A549 (cell line): ENCODE data around the gene AKT1S1. TPM values are rescaled to one million over a fixed set of nuclear protein-coding genes. Genes with fewer than 3 reads are reported as not detected.
A peak's percentile ranks its signal among the peaks of the same experiment; 100 is the strongest.

Experiments used
- ATAC-seq, 2 experiments: fragments of 200-7000 bp in 1 of 2; fragments of >200 bp in 1 of 2; cut with Nextera tagmentation in 1 of 2; cut with Tn5 transposase in 1 of 2; 3 replicates each; pipeline versions ENCODE4 v1.8.0 to v1.9.1; 2018 to 2020; ENCODE audit warnings: mild to moderate bottlenecking in 1 of 2, moderate library complexity in 1 of 2
- CTCF ChIA-PET: fragments of 300-600 bp; sonication (Branson Sonifier 250); formaldehyde crosslinking; extraction: SDS; loops from one replicate; lab custom pipeline; 2021; ENCODE audit warnings: antibody characterized with exemption, inconsistent platforms; lab: Yijun Ruan, JAX
- POLR2A ChIA-PET: fragments of 350-600 bp; formaldehyde crosslinking; extraction: SDS; loops from one replicate; lab custom pipeline; 2021; ENCODE audit warnings: antibody characterized with exemption, inconsistent platforms; lab: Yijun Ruan, JAX
- DNase-seq, 2 experiments: peaks; one replicate each; pipeline versions ENCODE4 v3.0.0 to v3.0.0-alpha.2; 2011 to 2016; ENCODE audit warnings: low read depth in 1 of 2, low spot score in 1 of 2
- FAIRE-seq: peaks from 2 replicates; lab custom pipeline; 2011; peaks lifted over from hg19 to GRCh38; lab: Jason Lieb, UNC
- H3K27ac ChIP-seq, 2 experiments: fragments of >200 bp; sonication (Bioruptor Twin); formaldehyde crosslinking; 3 replicates each; pipeline ENCODE4 v1.5.1; 2016 to 2017
- H3K4me1 ChIP-seq: fragments of >200 bp; sonication (Bioruptor Twin); formaldehyde crosslinking; 3 replicates; pipeline ENCODE4 v1.6.1; 2016
- H3K4me2 ChIP-seq: fragments of >200 bp; sonication (Bioruptor Twin); formaldehyde crosslinking; 3 replicates; pipeline ENCODE4 v1.6.1; 2016
- H3K4me3 ChIP-seq: fragments of >200 bp; sonication (Bioruptor Twin); formaldehyde crosslinking; 3 replicates; pipeline ENCODE4 v1.5.1; 2016
- H3K9me3 ChIP-seq: fragments of >200 bp; sonication (Bioruptor Twin); formaldehyde crosslinking; 3 replicates; pipeline ENCODE4 v1.6.1; 2016
- CBX2 ChIP-seq: fragments of 200-600 bp; sonication (generic); IDR thresholded peaks from 2 replicates; pipeline ENCODE4 v1.6.1; 2016; ENCODE audit warnings: low read depth, mild to moderate bottlenecking, borderline replicate concordance
- CEBPB ChIP-seq, 2 experiments: fragments of >200 bp in 1 of 2; sonication (Bioruptor Twin) in 1 of 2; formaldehyde crosslinking in 1 of 2; IDR thresholded peaks; 2 replicates each; pipeline ENCODE4 v1.6.1; 2012 to 2016
- CHD2 ChIP-seq: fragments of 150-350 bp; IDR thresholded peaks from 2 replicates; pipeline ENCODE4 v1.6.1; 2014; ENCODE audit warnings: low read length; ENCODE audit not compliant: partially characterized antibody
- CHD4 ChIP-seq: fragments of 200-600 bp; sonication (generic); IDR thresholded peaks from 2 replicates; pipeline ENCODE4 v1.6.1; 2016; ENCODE audit warnings: antibody characterized with exemption, mild to moderate bottlenecking, borderline replicate concordance
- CTCF ChIP-seq: fragments of >200 bp; sonication (Bioruptor Twin); formaldehyde crosslinking; IDR thresholded peaks from 3 replicates; pipeline ENCODE4 v1.5.1; 2016
- E2F6 ChIP-seq: IDR thresholded peaks from 2 replicates; pipeline ENCODE4 v1.6.1; 2012; ENCODE audit warnings: low read depth, borderline replicate concordance
- ELK1 ChIP-seq: fragments of 150-350 bp; IDR thresholded peaks from 2 replicates; pipeline ENCODE4 v1.6.1; 2014; ENCODE audit warnings: low read depth, mild to moderate bottlenecking, low read length
- FOSB ChIP-seq: fragments of 250-450 bp; sonication (Bioruptor Pico); IDR thresholded peaks from 2 replicates; pipeline ENCODE4 v1.5.0; 2020; ENCODE audit warnings: mild to moderate bottlenecking, moderate library complexity
- FOXS1 ChIP-seq: fragments of 250-450 bp; sonication (Bioruptor Pico); IDR thresholded peaks from 2 replicates; pipeline ENCODE4 v1.5.0; 2020; ENCODE audit warnings: mild to moderate bottlenecking, moderate library complexity
- HDAC2 ChIP-seq: fragments of 200-600 bp; sonication (generic); IDR thresholded peaks from 2 replicates; pipeline ENCODE4 v1.6.1; 2016
- HOXB13 ChIP-seq: fragments of 250-450 bp; sonication (Bioruptor Pico); IDR thresholded peaks from 2 replicates; pipeline ENCODE4 v1.5.0; 2020; ENCODE audit warnings: low read depth, mild to moderate bottlenecking, moderate library complexity
- JUN ChIP-seq, 2 experiments: fragments of >200 bp; sonication (Bioruptor Twin); formaldehyde crosslinking; IDR thresholded peaks; 2 replicates in 1 of 2; 3 replicates in 1 of 2; pipeline ENCODE4 v1.6.1; 2016 to 2017
- JUNB ChIP-seq: fragments of >200 bp; sonication (Bioruptor Twin); formaldehyde crosslinking; IDR thresholded peaks from 2 replicates; pipeline ENCODE4 v1.6.1; 2016
- KDM1A ChIP-seq: fragments of 200-600 bp; sonication (generic); IDR thresholded peaks from 2 replicates; pipeline ENCODE4 v1.6.1; 2016; ENCODE audit warnings: low read depth, mild to moderate bottlenecking
- MYC ChIP-seq: IDR thresholded peaks from 2 replicates; pipeline ENCODE4 v1.6.1; 2012; ENCODE audit warnings: mild to moderate bottlenecking, inconsistent platforms, low read length, improper control_type of control experiment, borderline replicate concordance
- NPAS2 ChIP-seq: fragments of 250-450 bp; sonication (Bioruptor Pico); IDR thresholded peaks from 2 replicates; pipeline ENCODE4 v1.8.0; 2022; ENCODE audit warnings: mild to moderate bottlenecking, moderate library complexity, borderline replicate concordance
- POLR2A ChIP-seq: IDR thresholded peaks from 2 replicates; pipeline ENCODE4 v1.6.1; 2012; ENCODE audit warnings: mild to moderate bottlenecking, low read length
- RAD21 ChIP-seq, 2 experiments: fragments of >200 bp in 1 of 2; sonication (Bioruptor Twin) in 1 of 2; formaldehyde crosslinking in 1 of 2; IDR thresholded peaks in 1 of 2; conservative IDR thresholded peaks in 1 of 2; 2 replicates in 1 of 2; 3 replicates in 1 of 2; pipeline ENCODE4 v1.6.1; 2012 to 2018; ENCODE audit warnings: inconsistent platforms in 1 of 2
- RCOR1 ChIP-seq: fragments of 150-350 bp; IDR thresholded peaks from 2 replicates; pipeline ENCODE4 v1.6.1; 2014; ENCODE audit warnings: antibody characterized with exemption, low read length, low read depth
- RNF2 ChIP-seq: fragments of 200-600 bp; sonication (generic); IDR thresholded peaks from 2 replicates; pipeline ENCODE4 v1.6.1; 2016; ENCODE audit warnings: low read depth, mild to moderate bottlenecking, antibody characterized with exemption, moderate library complexity, borderline replicate concordance
- SREBF2 ChIP-seq: fragments of 450-650 bp; IDR thresholded peaks from 2 replicates; pipeline ENCODE4 v1.6.1; 2014; ENCODE audit warnings: mild to moderate bottlenecking, moderate library complexity
- TP53 ChIP-seq: fragments of 250-450 bp; sonication (Bioruptor Pico); IDR thresholded peaks from 2 replicates; pipeline ENCODE4 v1.5.0; 2021; ENCODE audit warnings: mild to moderate bottlenecking, moderate library complexity
- ZC3H11A ChIP-seq: fragments of 450-650 bp; IDR thresholded peaks from 2 replicates; pipeline ENCODE4 v1.6.1; 2014; ENCODE audit warnings: antibody characterized with exemption, mild to moderate bottlenecking
- ZFP36 ChIP-seq: fragments of 450-650 bp; IDR thresholded peaks from 2 replicates; pipeline ENCODE4 v1.6.1; 2014; ENCODE audit warnings: borderline replicate concordance; ENCODE audit not compliant: partially characterized antibody
- ZSCAN20 ChIP-seq: fragments of 250-450 bp; sonication (Bioruptor Pico); IDR thresholded peaks from 2 replicates; pipeline ENCODE4 v1.8.0; 2022; ENCODE audit warnings: mild to moderate bottlenecking, moderate library complexity
- WGBS: methylation state at CpG from one replicate; pipeline ENCODE4 v1.1.6; 2017; ENCODE audit errors: missing lambda C conversion rate; 5-methylcytosine and 5-hydroxymethylcytosine counted together
- polyA plus RNA-seq, 4 experiments: library from polyadenylated mRNA; depleted of rRNA in 3 of 4; stranded (reverse); fragments of >200 nt; fragmentation: RNase III in 1 of 4; extraction: RNeasy Plus Mini Kit Qiagen cat#74134 plus additional on column Dnase treatment in 1 of 4; gene quantifications; 2 replicates in 3 of 4; 3 replicates in 1 of 4; pipeline ENCODE4 v1.2.3, GENCODE V29; 2011 to 2017
- TF ChIP-seq, protein P1 (sequence below): fragments of >200 bp; sonication (Bioruptor Twin); formaldehyde crosslinking; IDR thresholded peaks from 2 replicates; pipeline ENCODE4 v1.6.1; 2016
- TF ChIP-seq, protein P2 (sequence below): fragments of 250-450 bp; sonication (Bioruptor Pico); IDR thresholded peaks from 2 replicates; pipeline ENCODE4 v1.5.0; 2021; ENCODE audit warnings: mild to moderate bottlenecking, moderate library complexity, borderline replicate concordance
- TF ChIP-seq, protein P3 (sequence below): IDR thresholded peaks from 2 replicates; pipeline ENCODE4 v1.6.1; 2012

The AKT1S1 gene
- polyA plus RNA-seq, 2 of the 4 experiments (the other 2 are of a cell fraction): 39.2 to 75.9 TPM

GRCh38 chr19:49896863-49897621, 19.9 kb upstream of the AKT1S1 start, which contains the start of gene IL4I1:
IL4I1 (minus strand) TSS chr19:49896887; CDS start chr19:49896160, 727 bp downstream.
- 68% methylated on average over 19 of the region's 20 CpGs for WGBS
- H3K27ac ChIP-seq: peak within 1 kb of the TSS in 1 of 2 experiments; percentile 44; a peak in 3 of 6 replicates
- no peak for TF ChIP-seq CEBPB (IDR thresholded peaks at IDR 0.05)
- no peak for TF ChIP-seq RAD21 (conservative IDR thresholded peaks at IDR 0.05 in 1 of 2, IDR thresholded peaks at IDR 0.05 in 1 of 2)
- no peak for TF ChIP-seq FOSB (CRISPR knock-in tag)
- no peak for TF ChIP-seq MYC
- no peak for TF ChIP-seq CHD4
- TF ChIP-seq CHD2: no peak
- TF ChIP-seq POLR2A: no peak
- no peak for TF ChIP-seq RNF2
- TF ChIP-seq ELK1: no peak
- TF ChIP-seq HDAC2: no peak
- no peak for TF ChIP-seq ZFP36
- TF ChIP-seq HOXB13 (CRISPR knock-in tag): no peak
- TF ChIP-seq SREBF2: no peak
- TF ChIP-seq E2F6: no peak
- TF ChIP-seq RCOR1: no peak
- no peak for TF ChIP-seq NPAS2
- TF ChIP-seq KDM1A: no peak
- TF ChIP-seq, protein P1, sequence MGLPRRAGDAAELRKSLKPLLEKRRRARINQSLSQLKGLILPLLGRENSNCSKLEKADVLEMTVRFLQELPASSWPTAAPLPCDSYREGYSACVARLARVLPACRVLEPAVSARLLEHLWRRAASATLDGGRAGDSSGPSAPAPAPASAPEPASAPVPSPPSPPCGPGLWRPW: no peak
- TF ChIP-seq, all 56 proteins: peak for 0
- Histone ChIP-seq H3K4me1 (peaks cover 12% of the 10 kb centered on the region; the same call in 2 of the 3 replicates), H3K9me3 (no peaks in the 10 kb centered on the region), H3K4me3 (no peak within 1 kb of the TSS), H3K4me2 (peak within 1 kb of the TSS; percentile 42)
- no peak for FAIRE-seq
- DNase-seq: no peak
- CTCF ChIA-PET: interaction anchor here (1.1 to 1.8 kb wide), 2 partner anchors 14 to 88 kb away, joined by 3 to 6 read pairs; no protein-coding TSS in a partner anchor
- peak; percentile 3 to 29; a peak in 4 of 6 replicates for ATAC-seq
- POLR2A ChIA-PET: interaction anchor here (1.0 to 1.4 kb wide), 3 partner anchors 20 to 32 kb away, joined by 3 to 8 read pairs (median 4); partner anchors contain the start of genes AKT1S1, ATF5 and NUP62

GRCh38 chr19:49895566-49896297, 18.6 kb upstream of the AKT1S1 start:
- ChIA-PET POLR2A (interaction anchor here (1.5 kb wide), 1 partner anchor 27 kb away, joined by 5 read pairs; no protein-coding TSS in a partner anchor), CTCF (interaction anchor here (1.1 to 3.2 kb wide), 5 partner anchors 11 to 89 kb away, joined by 3 to 13 read pairs (median 5); no protein-coding TSS in a partner anchor)
- no peak for DNase-seq
- H3K4me1 ChIP-seq: peaks cover 12% of the 10 kb centered on the region; the same call in 2 of the 3 replicates
- 65% methylated on average over 17 of the region's 17 CpGs for WGBS
- H3K27ac ChIP-seq: peak overlapping the region in 1 of 2 experiments; percentile 22; a peak in 2 of 6 replicates
- ATAC-seq: no peak
- H3K9me3 ChIP-seq: no peaks in the 10 kb centered on the region
- no peak for FAIRE-seq
- no peak overlapping the region for H3K4me2 ChIP-seq
- H3K4me3 ChIP-seq: no peak overlapping the region
- no peak for TF ChIP-seq JUNB
- TF ChIP-seq FOXS1 (CRISPR knock-in tag): no peak
- TF ChIP-seq HDAC2: no peak
- TF ChIP-seq CBX2: no peak
- no peak for TF ChIP-seq TP53 (CRISPR knock-in tag)
- TF ChIP-seq KDM1A: no peak
- no peak for TF ChIP-seq CTCF
- TF ChIP-seq, protein P2, sequence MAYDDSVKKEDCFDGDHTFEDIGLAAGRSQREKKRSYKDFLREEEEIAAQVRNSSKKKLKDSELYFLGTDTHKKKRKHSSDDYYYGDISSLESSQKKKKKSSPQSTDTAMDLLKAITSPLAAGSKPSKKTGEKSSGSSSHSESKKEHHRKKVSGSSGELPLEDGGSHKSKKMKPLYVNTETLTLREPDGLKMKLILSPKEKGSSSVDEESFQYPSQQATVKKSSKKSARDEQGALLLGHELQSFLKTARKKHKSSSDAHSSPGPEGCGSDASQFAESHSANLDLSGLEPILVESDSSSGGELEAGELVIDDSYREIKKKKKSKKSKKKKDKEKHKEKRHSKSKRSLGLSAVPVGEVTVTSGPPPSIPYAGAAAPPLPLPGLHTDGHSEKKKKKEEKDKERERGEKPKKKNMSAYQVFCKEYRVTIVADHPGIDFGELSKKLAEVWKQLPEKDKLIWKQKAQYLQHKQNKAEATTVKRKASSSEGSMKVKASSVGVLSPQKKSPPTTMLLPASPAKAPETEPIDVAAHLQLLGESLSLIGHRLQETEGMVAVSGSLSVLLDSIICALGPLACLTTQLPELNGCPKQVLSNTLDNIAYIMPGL: no peak
- TF ChIP-seq JUN (IDR thresholded peaks at IDR 0.05): no peak
- TF ChIP-seq, protein P3, sequence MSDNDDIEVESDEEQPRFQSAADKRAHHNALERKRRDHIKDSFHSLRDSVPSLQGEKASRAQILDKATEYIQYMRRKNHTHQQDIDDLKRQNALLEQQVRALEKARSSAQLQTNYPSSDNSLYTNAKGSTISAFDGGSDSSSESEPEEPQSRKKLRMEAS: no peak
- no peak for TF ChIP-seq E2F6
- no peak for TF ChIP-seq ZSCAN20 (CRISPR knock-in tag)
- TF ChIP-seq ZC3H11A: no peak
